ENCODE results near the gene NCOA6. TPM values are rescaled to one million over a fixed set of nuclear protein-coding genes. Genes with fewer than 3 reads are reported as not detected.

Gene NCOA6
- total and polyA plus RNA-seq, 5 donors from 2014 or later = 1.7 to 31.5 (median 3.9) TPM

GRCh38 chr20:34706302-34706875 is 119.1 kb downstream of the NCOA6 start:
- peaks cover 0 to 38% (median 17%) of the 10 kb centered on the region in 4 donors for H3K4me1 Mint-ChIP-seq
- no peak overlapping the region for H3K4me3 ChIP-seq (ENCODE audit: low read depth, low read length)
- H3K27ac ChIP-seq (ENCODE audit: insufficient read depth, low read length, poor library complexity, severe bottlenecking) = no peak overlapping the region
- H3K27ac Mint-ChIP-seq = peak overlapping the region in 2 of 3 donors; percentile 98 to 99
- no peaks in the 10 kb centered on the region for H3K9me3 ChIP-seq (ENCODE audit: control insufficient read depth in 2 of 2, low read length in 2 of 2)
- peaks cover 22% of the 10 kb centered on the region for H3K4me1 ChIP-seq (ENCODE audit: control insufficient read depth, insufficient read depth, low read length, poor library complexity, severe bottlenecking)
- no peaks in the 10 kb centered on the region for H3K27me3 ChIP-seq (ENCODE audit: control insufficient read depth, insufficient read depth, low read length)
- no peak for DNase-seq
- ATAC-seq (ENCODE audit: low read depth in 2 of 2) = no peak
- peaks cover 15% of the 10 kb centered on the region for H3K27me3 Mint-ChIP-seq
- no peaks in the 10 kb centered on the region for H3K36me3 ChIP-seq (ENCODE audit: control insufficient read depth, insufficient read depth, low read length)
- peaks cover 0 to 2% (median 0%) of the 10 kb centered on the region in 7 donors for H3K9me3 Mint-ChIP-seq
- H3K36me3 Mint-ChIP-seq = no peaks in the 10 kb centered on the region
- peak overlapping the region; percentile 11 to 88 (median 56) for H3K4me3 Mint-ChIP-seq

DNA sequence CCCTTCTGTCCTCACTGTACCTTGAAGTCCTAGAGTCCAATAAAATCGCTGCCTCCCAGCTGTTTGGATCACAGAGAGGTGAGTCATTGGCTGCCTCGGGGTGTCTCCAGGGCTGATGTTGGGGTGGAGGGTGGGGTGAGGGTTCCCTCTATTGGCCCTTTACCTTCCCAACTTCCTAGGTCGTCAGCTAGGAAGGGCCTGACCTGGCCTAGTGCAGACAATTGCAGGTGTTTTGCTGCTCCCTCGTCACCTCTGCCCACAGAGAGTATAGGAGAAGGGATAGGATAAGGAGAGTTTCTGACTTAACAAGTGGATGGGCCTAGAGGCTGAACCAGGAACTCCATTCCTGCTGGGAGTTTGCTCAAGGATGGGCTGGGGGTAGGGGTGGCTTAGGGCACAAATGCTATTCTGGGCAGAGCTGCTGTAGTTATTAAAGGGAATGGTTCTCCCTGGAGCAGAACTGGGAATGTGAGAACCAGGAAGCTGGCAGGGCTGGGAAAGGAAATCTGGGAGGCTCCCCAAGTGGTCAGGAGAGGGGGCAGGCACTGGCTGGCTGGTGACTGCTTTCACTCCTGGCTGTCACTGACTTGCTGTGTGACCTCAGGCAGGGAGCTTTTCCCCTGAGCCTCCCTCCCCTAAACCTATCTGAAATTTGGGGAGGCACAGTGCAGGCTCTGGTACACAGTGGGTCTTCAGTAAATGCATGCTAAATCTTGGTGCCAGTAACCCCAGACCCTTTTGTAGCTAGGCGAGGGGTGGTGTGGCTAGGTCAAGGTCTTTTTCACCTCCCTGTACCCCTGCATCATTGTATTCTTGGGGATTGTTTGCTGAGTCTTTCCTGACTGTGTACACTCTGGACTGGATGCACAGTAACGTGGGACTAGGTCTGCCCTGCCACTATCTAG is 119.8 kb downstream of the NCOA6 start:
- Mint-ChIP-seq H3K27me3 (peaks cover 20% of the 10 kb centered on the region), H3K4me3 (peak overlapping the region; percentile 88 to 97 (median 90)), H3K27ac (peak overlapping the region; percentile 82 to 99 (median 98)), H3K9me3 (peaks cover 0 to 2% (median 0%) of the 10 kb centered on the region in 7 donors), H3K36me3 (no peaks in the 10 kb centered on the region), H3K4me1 (peaks cover 0 to 36% (median 14%) of the 10 kb centered on the region in 4 donors)
- no peaks in the 10 kb centered on the region for H3K27me3 ChIP-seq (ENCODE audit: control insufficient read depth, insufficient read depth, low read length)
- peaks cover 22% of the 10 kb centered on the region for H3K4me1 ChIP-seq (ENCODE audit: control insufficient read depth, insufficient read depth, low read length, poor library complexity, severe bottlenecking)
- no peaks in the 10 kb centered on the region for H3K9me3 ChIP-seq (ENCODE audit: control insufficient read depth in 2 of 2, low read length in 2 of 2)
- H3K27ac ChIP-seq (ENCODE audit: insufficient read depth, low read length, poor library complexity, severe bottlenecking) = peak overlapping the region; percentile 91
- no peak overlapping the region for H3K4me3 ChIP-seq (ENCODE audit: low read depth, low read length)
- H3K36me3 ChIP-seq (ENCODE audit: control insufficient read depth, insufficient read depth, low read length) = no peaks in the 10 kb centered on the region
- DNase-seq = peak in 1 of 3 donors; percentile 13
- ATAC-seq (ENCODE audit: low read depth in 2 of 2) = no peak

DNA sequence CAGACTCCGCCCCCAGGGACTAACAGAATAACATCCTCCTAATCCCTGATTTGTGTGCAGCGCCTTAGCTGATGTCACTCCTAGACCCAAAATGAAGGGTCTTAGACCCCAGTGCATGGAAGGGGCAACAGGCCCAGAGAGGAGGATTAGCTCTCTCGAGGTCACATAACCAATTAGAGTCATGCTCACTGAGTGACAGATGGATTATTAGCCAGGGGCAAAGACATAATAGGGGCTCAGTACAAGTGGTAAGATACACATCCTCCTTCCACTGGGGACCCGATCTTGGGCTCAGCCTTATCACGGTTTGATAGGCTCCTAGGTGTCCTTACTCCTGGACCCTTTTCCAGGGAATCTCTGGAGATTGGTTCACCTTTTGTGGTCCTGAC is 120.4 kb downstream of the NCOA6 start:
- Histone ChIP-seq H3K36me3 (ENCODE audit: control insufficient read depth, insufficient read depth, low read length) (no peaks in the 10 kb centered on the region), H3K4me1 (ENCODE audit: control insufficient read depth, insufficient read depth, low read length, poor library complexity, severe bottlenecking) (peaks cover 17% of the 10 kb centered on the region), H3K27me3 (ENCODE audit: control insufficient read depth, insufficient read depth, low read length) (no peaks in the 10 kb centered on the region), H3K9me3 (ENCODE audit: control insufficient read depth in 2 of 2, low read length in 2 of 2) (no peaks in the 10 kb centered on the region), H3K4me3 (ENCODE audit: low read depth, low read length) (peak overlapping the region; percentile 39), H3K27ac (ENCODE audit: insufficient read depth, low read length, poor library complexity, severe bottlenecking) (peak overlapping the region; percentile 91)
- no peaks in the 10 kb centered on the region for H3K36me3 Mint-ChIP-seq
- peaks cover 0 to 30% (median 10%) of the 10 kb centered on the region in 4 donors for H3K4me1 Mint-ChIP-seq
- DNase-seq = no peak
- peak overlapping the region; percentile 85 to 99 (median 98) for H3K27ac Mint-ChIP-seq
- H3K9me3 Mint-ChIP-seq = no peaks in the 10 kb centered on the region
- peaks cover 20% of the 10 kb centered on the region for H3K27me3 Mint-ChIP-seq
- peak overlapping the region; percentile 88 to 97 (median 90) for H3K4me3 Mint-ChIP-seq
- ATAC-seq (ENCODE audit: low read depth in 2 of 2) = no peak

DNA sequence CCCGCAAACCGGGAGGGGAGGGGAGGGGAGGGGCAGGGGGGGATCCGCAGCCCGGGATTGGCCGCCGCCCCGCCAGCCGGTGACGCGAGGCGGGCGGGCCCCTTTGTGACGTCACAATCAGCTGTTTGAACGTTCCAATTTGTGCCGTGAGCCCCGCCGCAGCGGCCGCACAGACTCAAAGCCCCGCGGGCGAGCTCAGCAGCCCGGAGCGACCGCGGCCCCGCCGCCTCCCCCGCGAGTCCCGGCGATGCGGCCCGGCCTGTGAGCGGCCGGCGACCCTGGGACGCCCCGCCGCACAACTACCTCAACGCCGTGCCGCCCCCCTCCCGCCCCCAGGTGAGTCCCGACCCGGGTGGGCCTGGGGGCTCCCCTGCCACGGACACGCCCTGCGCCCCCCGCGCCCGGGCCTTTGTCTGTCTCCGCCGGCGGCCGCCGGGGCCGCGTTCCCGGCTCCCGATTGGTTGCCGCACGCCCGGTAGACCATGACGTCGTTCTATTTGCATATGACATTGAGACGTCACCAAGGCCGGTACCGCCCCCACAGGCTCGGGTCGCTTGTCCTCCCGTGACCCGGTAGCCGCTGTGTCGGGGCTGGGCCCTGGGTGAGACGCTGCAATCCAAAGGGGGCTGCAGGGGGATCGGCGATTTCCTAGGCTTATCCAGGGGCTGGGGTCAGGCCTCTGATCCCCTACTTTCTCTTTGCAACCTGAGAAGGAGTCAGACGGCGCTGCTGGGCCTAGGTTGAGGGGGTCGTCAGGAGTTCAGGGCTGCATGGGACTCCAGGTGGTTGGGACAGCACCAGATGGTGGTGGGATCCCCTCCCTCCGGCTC is 121.1 kb downstream of the NCOA6 start, which contains the start of gene TP53INP2:
Gene TP53INP2, plus strand, starts transcription at position 168 of the 831 bp plus-strand sequence. CDS start 4,396 bp downstream, outside the sequence.
- peak; percentile 54 to 55 for ATAC-seq (ENCODE audit: low read depth in 2 of 2)
- H3K36me3 Mint-ChIP-seq = no peaks in the 10 kb centered on the region
- H3K4me1 Mint-ChIP-seq = peaks cover 0 to 27% (median 10%) of the 10 kb centered on the region in 4 donors

GRCh38 chr20:34703424-34704176 is 121.9 kb downstream of the NCOA6 start:
- no peak for ATAC-seq (ENCODE audit: low read depth in 2 of 2)

More for the DNA sequence above, 121.1 kb downstream of the NCOA6 start, which contains the start of gene TP53INP2:
- no peaks in the 10 kb centered on the region for H3K36me3 ChIP-seq (ENCODE audit: control insufficient read depth, insufficient read depth, low read length)
- H3K27me3 ChIP-seq (ENCODE audit: control insufficient read depth, insufficient read depth, low read length) = no peaks in the 10 kb centered on the region
- H3K4me3 ChIP-seq (ENCODE audit: low read depth, low read length) = peak within 1 kb of the TSS; percentile 84
- peak within 1 kb of the TSS; percentile 85 to 99 (median 98) for H3K27ac Mint-ChIP-seq
- peaks cover 17% of the 10 kb centered on the region for H3K4me1 ChIP-seq (ENCODE audit: control insufficient read depth, insufficient read depth, low read length, poor library complexity, severe bottlenecking)
- peaks cover 20% of the 10 kb centered on the region for H3K27me3 Mint-ChIP-seq
- H3K4me3 Mint-ChIP-seq = peak within 1 kb of the TSS; percentile 88 to 98 (median 96)
- H3K9me3 Mint-ChIP-seq = no peaks in the 10 kb centered on the region
- H3K9me3 ChIP-seq (ENCODE audit: control insufficient read depth in 2 of 2, low read length in 2 of 2) = no peaks in the 10 kb centered on the region
- peak within 1 kb of the TSS; percentile 91 for H3K27ac ChIP-seq (ENCODE audit: insufficient read depth, low read length, poor library complexity, severe bottlenecking)
- DNase-seq = peak; percentile 89 to 91 (median 90)

GRCh38 chr20:34703061-34703423 is 122.4 kb downstream of the NCOA6 start:
- Mint-ChIP-seq H3K4me1 (peaks cover 0 to 18% (median 10%) of the 10 kb centered on the region in 4 donors), H3K4me3 (peak overlapping the region; percentile 88 to 98 (median 96)), H3K27me3 (peaks cover 20% of the 10 kb centered on the region), H3K9me3 (no peaks in the 10 kb centered on the region), H3K36me3 (no peaks in the 10 kb centered on the region), H3K27ac (peak overlapping the region; percentile 74 to 99 (median 98))
- H3K27me3 ChIP-seq (ENCODE audit: control insufficient read depth, insufficient read depth, low read length) = no peaks in the 10 kb centered on the region
- DNase-seq (no peak), ATAC-seq (ENCODE audit: low read depth in 2 of 2) (no peak)
- no peak overlapping the region for H3K27ac ChIP-seq (ENCODE audit: insufficient read depth, low read length, poor library complexity, severe bottlenecking)
- H3K4me3 ChIP-seq (ENCODE audit: low read depth, low read length) = peak overlapping the region; percentile 84
- no peaks in the 10 kb centered on the region for H3K36me3 ChIP-seq (ENCODE audit: control insufficient read depth, insufficient read depth, low read length)
- peaks cover 11% of the 10 kb centered on the region for H3K4me1 ChIP-seq (ENCODE audit: control insufficient read depth, insufficient read depth, low read length, poor library complexity, severe bottlenecking)
- H3K9me3 ChIP-seq (ENCODE audit: control insufficient read depth in 2 of 2, low read length in 2 of 2) = no peaks in the 10 kb centered on the region

More at GRCh38 chr20:34703424-34704176, 121.9 kb downstream of the NCOA6 start:
- peak in 2 of 3 donors; percentile 9 to 41 for DNase-seq
- peak overlapping the region; percentile 84 for H3K4me3 ChIP-seq (ENCODE audit: low read depth, low read length)
- H3K4me1 Mint-ChIP-seq = peaks cover 0 to 23% (median 10%) of the 10 kb centered on the region in 4 donors
- no peaks in the 10 kb centered on the region for H3K36me3 Mint-ChIP-seq
- H3K27ac ChIP-seq (ENCODE audit: insufficient read depth, low read length, poor library complexity, severe bottlenecking) = peak overlapping the region; percentile 91
- no peaks in the 10 kb centered on the region for H3K9me3 ChIP-seq (ENCODE audit: control insufficient read depth in 2 of 2, low read length in 2 of 2)
- H3K4me3 Mint-ChIP-seq = peak overlapping the region; percentile 88 to 98 (median 96)
- H3K36me3 ChIP-seq (ENCODE audit: control insufficient read depth, insufficient read depth, low read length) = no peaks in the 10 kb centered on the region
- no peaks in the 10 kb centered on the region for H3K27me3 ChIP-seq (ENCODE audit: control insufficient read depth, insufficient read depth, low read length)
- H3K27me3 Mint-ChIP-seq = peaks cover 20% of the 10 kb centered on the region
- H3K9me3 Mint-ChIP-seq = no peaks in the 10 kb centered on the region
- peaks cover 13% of the 10 kb centered on the region for H3K4me1 ChIP-seq (ENCODE audit: control insufficient read depth, insufficient read depth, low read length, poor library complexity, severe bottlenecking)
- H3K27ac Mint-ChIP-seq = peak overlapping the region; percentile 69 to 99 (median 98)
